ENCODE measurements around the gene SULT1A4. TPM values are rescaled to one million over a fixed set of nuclear protein-coding genes. Genes with fewer than 3 reads are reported as not detected.

Gene SULT1A4
- 0.76 and 2.0 TPM in 2 replicates for total RNA-seq

GRCh38 chr16:29459706-29460646, at the start of gene SULT1A4:
SULT1A4 (plus strand) TSS chr16:29459913; CDS start chr16:29461386, 1,473 bp downstream.

DNA sequence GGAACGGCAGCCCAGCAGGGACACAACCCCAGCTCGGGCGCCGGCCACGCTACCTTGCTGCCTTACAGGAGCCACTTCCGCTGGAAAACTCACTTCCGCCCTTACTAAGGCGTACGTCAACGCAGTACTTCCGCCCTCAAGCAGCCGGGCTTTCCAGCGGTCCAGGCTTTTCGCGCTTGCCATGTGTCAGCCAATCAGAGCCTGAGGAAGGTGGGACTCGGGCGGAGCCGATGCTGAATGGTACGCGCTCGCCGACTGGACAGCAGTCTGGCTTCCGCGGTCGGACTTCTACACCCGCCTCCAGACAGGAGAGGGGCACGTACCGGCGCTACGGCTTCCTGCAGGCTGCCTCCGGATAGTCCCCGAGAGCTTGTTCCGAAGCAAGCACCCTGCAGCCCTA, 5.4 kb upstream of the SULT1A4 start, which contains the start of the genes BOLA2 and SLX1B:
TSS of gene BOLA2 (minus strand) at position 83 of the 400 bp plus-strand sequence. CDS start 98 bp downstream, outside the sequence.
TSS of gene SLX1B (plus strand) at position 265 of the 400 bp plus-strand sequence.

GRCh38 chr16:29506308-29506707, 46.6 kb downstream of the SULT1A4 start, which contains the start of gene NPIPB12:
NPIPB12 (minus strand) TSS chr16:29506408.

Other genes starting within 250 kb of the SULT1A4 start
- gene NPIPB11, start 53.2 kb upstream of the SULT1A4 start, total RNA-seq = 0.04 and 0.08 TPM in 2 replicates
- 14.1 and 15.2 TPM in 2 replicates for gene BOLA2, start 5.6 kb upstream of the SULT1A4 start, total RNA-seq
- gene SLX1B, start 5.4 kb upstream of the SULT1A4 start, total RNA-seq = 42.6 and 64.9 TPM in 2 replicates
- gene NPIPB12, start 46.5 kb downstream of the SULT1A4 start, total RNA-seq = 1.2 and 2.8 TPM in 2 replicates
- gene SPN, start 203.3 kb downstream of the SULT1A4 start, total RNA-seq = not detected in 2 replicates
- 6.2 and 8.3 TPM in 2 replicates for gene QPRT, start 219.3 kb downstream of the SULT1A4 start, total RNA-seq

All from hair follicular keratinocyte (primary cell).